GM21526 (cell line): ENCODE measurements around the gene EIF3B.

Experiments used
- ATAC-seq: cut with Tn5 transposase; IDR thresholded peaks from one replicate; pipeline ENCODE4 v1.9.1; 2021; ENCODE audit warnings: moderate library complexity; ENCODE audit not compliant: unreplicated experiment, low FRiP score

EIF3B gene

GRCh38 chr7:2420216-2420933 lies 65.7 kb downstream of the EIF3B start:
- ATAC-seq = no peak

GRCh38 chr7:2421943-2422310 lies 67.3 kb downstream of the EIF3B start:
- no peak for ATAC-seq

GRCh38 chr7:2425749-2426148 lies 71.1 kb downstream of the EIF3B start:
- ATAC-seq = no peak
